HepG2 (cell line): ENCODE data around the gene YJEFN3. TPM values are rescaled to one million over a fixed set of nuclear protein-coding genes. Genes with fewer than 3 reads are reported as not detected.

Experiments used
- ARNTL ChIP-seq: sonication (generic); formaldehyde crosslinking; IDR thresholded peaks from 2 replicates; pipeline ENCODE4 v1.4.0; 2020; ENCODE audit warnings: mild to moderate bottlenecking, missing genetic modification reagents
- FOXC1 ChIP-seq: sonication (generic); formaldehyde crosslinking; IDR thresholded peaks from 2 replicates; pipeline ENCODE4 v1.8.0; 2022; ENCODE audit warnings: mild to moderate bottlenecking, missing genetic modification reagents, borderline replicate concordance
- HNRNPLL ChIP-seq: fragments of 200-400 bp; formaldehyde crosslinking; IDR thresholded peaks from 2 replicates; pipeline ENCODE4 v1.6.1; 2017; ENCODE audit warnings: mild to moderate bottlenecking, low read depth, low read length; ENCODE audit not compliant: poor library complexity, severe bottlenecking
- KAT7 ChIP-seq: IDR thresholded peaks from 2 replicates; pipeline ENCODE4 v1.6.1; 2018; ENCODE audit warnings: borderline replicate concordance, missing compliant biosample characterization
- LCORL ChIP-seq, 2 experiments: fragments of 450-650 bp in 1 of 2; sonication (generic) in 1 of 2; formaldehyde crosslinking in 1 of 2; IDR thresholded peaks; 2 replicates each; pipeline versions ENCODE4 v1.5.0 to v1.6.1; 2017 to 2020; ENCODE audit warnings: antibody characterized with exemption in 1 of 2, missing genetic modification reagents in 1 of 2
- MYNN ChIP-seq: sonication (generic); formaldehyde crosslinking; IDR thresholded peaks from 2 replicates; pipeline ENCODE4 v1.4.0; 2020; ENCODE audit warnings: mild to moderate bottlenecking, low read depth, missing genetic modification reagents
- POLR2G ChIP-seq: fragments of 200-400 bp; formaldehyde crosslinking; IDR thresholded peaks from 2 replicates; pipeline ENCODE4 v1.6.1; 2018; ENCODE audit warnings: mild to moderate bottlenecking, low read depth, low read length, moderate library complexity
- RFXAP ChIP-seq: sonication (generic); formaldehyde crosslinking; IDR thresholded peaks from 2 replicates; pipeline ENCODE4 v1.4.0; 2020; ENCODE audit warnings: missing genetic modification reagents, borderline replicate concordance
- SALL1 ChIP-seq: sonication (generic); formaldehyde crosslinking; IDR thresholded peaks from 2 replicates; pipeline ENCODE4 v1.8.0; 2022; ENCODE audit warnings: mild to moderate bottlenecking, missing genetic modification reagents
- SP2 ChIP-seq: sonication (generic); formaldehyde crosslinking; IDR thresholded peaks from 2 replicates; pipeline ENCODE4 v1.5.1; 2020; ENCODE audit warnings: mild to moderate bottlenecking, missing genetic modification reagents
- ZFP36L1 ChIP-seq: sonication (generic); formaldehyde crosslinking; IDR thresholded peaks from 2 replicates; pipeline ENCODE4 v1.8.0; 2022; ENCODE audit warnings: mild to moderate bottlenecking, missing genetic modification reagents, moderate library complexity
- ZNF253 ChIP-seq: sonication (generic); formaldehyde crosslinking; IDR thresholded peaks from 2 replicates; pipeline ENCODE4 v1.8.0; 2022; ENCODE audit warnings: mild to moderate bottlenecking, missing genetic modification reagents, borderline replicate concordance
- ZNF883 ChIP-seq: sonication (generic); formaldehyde crosslinking; IDR thresholded peaks from 2 replicates; pipeline ENCODE4 v1.5.1; 2020; ENCODE audit warnings: mild to moderate bottlenecking, missing genetic modification reagents; ENCODE audit errors: not compliant biosample characterization
- polyA plus RNA-seq, 8 experiments: library from polyadenylated mRNA; depleted of rRNA in 3 of 8; stranded (reverse) in 7 of 8; unstranded in 1 of 8; fragments of >200 nt; fragmentation: Illumina TruSeq in 4 of 8; extraction: Trizol in 4 of 8; gene quantifications; 2 replicates each; pipeline versions ENCODE4 v1.2.1 to v1.2.3, GENCODE V29; 2011 to 2016; ENCODE audit warnings: low read depth in 4 of 8, missing spikeins in 1 of 8, mixed read lengths in 1 of 8; ENCODE audit not compliant: insufficient read depth in 1 of 8
- total RNA-seq, 5 experiments: library from RNA; depleted of rRNA; stranded (reverse); fragments of >200 nt; fragmentation: Illumina TruSeq; extraction: Trizol; gene quantifications; 2 replicates each; pipeline ENCODE4 v1.2.3, GENCODE V29; 2016; ENCODE audit warnings: low read depth in 1 of 5
- TF ChIP-seq, protein P1 (sequence below): sonication (generic); formaldehyde crosslinking; IDR thresholded peaks from 2 replicates; pipeline ENCODE4 v1.4.0; 2020; ENCODE audit warnings: missing genetic modification reagents, borderline replicate concordance
- TF ChIP-seq, protein P2 (sequence below): sonication (generic); formaldehyde crosslinking; IDR thresholded peaks from 2 replicates; pipeline ENCODE4 v1.4.0; 2020; ENCODE audit warnings: mild to moderate bottlenecking, low read depth, missing genetic modification reagents
- TF ChIP-seq, protein P3 (sequence below): sonication (generic); formaldehyde crosslinking; conservative IDR thresholded peaks from 2 replicates; pipeline ENCODE4 v1.8.1; 2023; ENCODE audit warnings: missing genetic modification reagents

The YJEFN3 gene
- total and polyA plus RNA-seq, 2 of the 13 experiments (the other 11 are each of a cell fraction or from before 2014, with no cell fraction given) = 0.89 to 4.0 TPM

DNA sequence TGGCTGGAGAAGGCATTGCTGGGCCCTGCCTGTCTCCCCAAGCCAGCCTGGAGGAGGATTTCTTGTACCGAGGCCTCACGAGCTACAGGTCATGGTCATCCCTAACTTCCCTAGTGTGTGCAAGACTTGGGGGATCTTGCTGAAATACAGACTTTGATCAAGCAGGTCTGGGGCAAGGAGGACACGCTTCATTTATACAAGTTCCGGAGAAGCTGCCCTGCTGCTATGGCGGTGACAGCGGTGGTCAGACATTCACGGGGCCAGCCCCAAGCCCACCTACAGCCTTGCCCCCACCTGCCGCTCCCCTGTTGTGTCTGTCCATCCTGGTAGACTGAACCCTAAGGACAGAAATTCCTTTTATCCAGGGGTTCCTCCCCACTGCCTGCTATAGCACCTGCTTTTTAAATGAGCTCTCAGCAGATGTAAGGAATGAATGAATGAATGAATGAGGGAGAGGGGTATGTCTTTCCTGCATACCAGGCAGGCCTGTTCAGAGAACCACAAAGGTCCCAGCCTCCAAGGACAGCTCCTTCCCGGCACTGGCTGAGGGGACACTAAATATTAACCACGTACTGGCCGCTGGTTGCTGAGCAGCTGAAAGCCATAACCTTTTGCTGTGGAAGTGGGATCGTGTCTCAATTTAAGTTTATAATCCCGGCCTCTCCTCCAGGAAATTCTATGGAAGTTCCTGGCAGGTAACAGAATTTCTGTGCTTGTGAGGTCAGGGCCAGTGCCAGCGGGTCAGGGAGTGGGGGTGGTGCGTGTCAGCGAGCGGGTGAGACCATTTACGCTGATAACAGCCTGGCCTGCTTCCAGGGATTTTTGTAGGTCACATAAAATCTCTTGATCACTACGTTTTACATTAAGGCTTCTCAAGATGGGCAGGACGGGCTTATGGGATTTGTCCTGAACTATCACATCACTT is 40.5 kb upstream of the YJEFN3 start (continued):
- TF ChIP-seq MYNN (CRISPR knock-in tag) = no peak
- no peak for TF ChIP-seq ZNF883 (CRISPR knock-in tag)
- TF ChIP-seq, protein P1, sequence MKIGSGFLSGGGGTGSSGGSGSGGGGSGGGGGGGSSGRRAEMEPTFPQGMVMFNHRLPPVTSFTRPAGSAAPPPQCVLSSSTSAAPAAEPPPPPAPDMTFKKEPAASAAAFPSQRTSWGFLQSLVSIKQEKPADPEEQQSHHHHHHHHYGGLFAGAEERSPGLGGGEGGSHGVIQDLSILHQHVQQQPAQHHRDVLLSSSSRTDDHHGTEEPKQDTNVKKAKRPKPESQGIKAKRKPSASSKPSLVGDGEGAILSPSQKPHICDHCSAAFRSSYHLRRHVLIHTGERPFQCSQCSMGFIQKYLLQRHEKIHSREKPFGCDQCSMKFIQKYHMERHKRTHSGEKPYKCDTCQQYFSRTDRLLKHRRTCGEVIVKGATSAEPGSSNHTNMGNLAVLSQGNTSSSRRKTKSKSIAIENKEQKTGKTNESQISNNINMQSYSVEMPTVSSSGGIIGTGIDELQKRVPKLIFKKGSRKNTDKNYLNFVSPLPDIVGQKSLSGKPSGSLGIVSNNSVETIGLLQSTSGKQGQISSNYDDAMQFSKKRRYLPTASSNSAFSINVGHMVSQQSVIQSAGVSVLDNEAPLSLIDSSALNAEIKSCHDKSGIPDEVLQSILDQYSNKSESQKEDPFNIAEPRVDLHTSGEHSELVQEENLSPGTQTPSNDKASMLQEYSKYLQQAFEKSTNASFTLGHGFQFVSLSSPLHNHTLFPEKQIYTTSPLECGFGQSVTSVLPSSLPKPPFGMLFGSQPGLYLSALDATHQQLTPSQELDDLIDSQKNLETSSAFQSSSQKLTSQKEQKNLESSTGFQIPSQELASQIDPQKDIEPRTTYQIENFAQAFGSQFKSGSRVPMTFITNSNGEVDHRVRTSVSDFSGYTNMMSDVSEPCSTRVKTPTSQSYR (CRISPR knock-in tag) = peak; percentile 31; the same call in 1 of the 2 replicates
- TF ChIP-seq ZFP36L1 (CRISPR knock-in tag) = no peak
- no peak for TF ChIP-seq ARNTL (CRISPR knock-in tag)
- no peak for TF ChIP-seq SP2 (CRISPR knock-in tag)
- TF ChIP-seq KAT7 (CRISPR knock-in tag) = no peak
- TF ChIP-seq FOXC1 (CRISPR knock-in tag) = no peak
- TF ChIP-seq, protein P2, sequence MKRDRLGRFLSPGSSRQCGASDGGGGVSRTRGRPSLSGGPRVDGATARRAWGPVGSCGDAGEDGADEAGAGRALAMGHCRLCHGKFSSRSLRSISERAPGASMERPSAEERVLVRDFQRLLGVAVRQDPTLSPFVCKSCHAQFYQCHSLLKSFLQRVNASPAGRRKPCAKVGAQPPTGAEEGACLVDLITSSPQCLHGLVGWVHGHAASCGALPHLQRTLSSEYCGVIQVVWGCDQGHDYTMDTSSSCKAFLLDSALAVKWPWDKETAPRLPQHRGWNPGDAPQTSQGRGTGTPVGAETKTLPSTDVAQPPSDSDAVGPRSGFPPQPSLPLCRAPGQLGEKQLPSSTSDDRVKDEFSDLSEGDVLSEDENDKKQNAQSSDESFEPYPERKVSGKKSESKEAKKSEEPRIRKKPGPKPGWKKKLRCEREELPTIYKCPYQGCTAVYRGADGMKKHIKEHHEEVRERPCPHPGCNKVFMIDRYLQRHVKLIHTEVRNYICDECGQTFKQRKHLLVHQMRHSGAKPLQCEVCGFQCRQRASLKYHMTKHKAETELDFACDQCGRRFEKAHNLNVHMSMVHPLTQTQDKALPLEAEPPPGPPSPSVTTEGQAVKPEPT (CRISPR knock-in tag) = no peak
- TF ChIP-seq, protein P3, sequence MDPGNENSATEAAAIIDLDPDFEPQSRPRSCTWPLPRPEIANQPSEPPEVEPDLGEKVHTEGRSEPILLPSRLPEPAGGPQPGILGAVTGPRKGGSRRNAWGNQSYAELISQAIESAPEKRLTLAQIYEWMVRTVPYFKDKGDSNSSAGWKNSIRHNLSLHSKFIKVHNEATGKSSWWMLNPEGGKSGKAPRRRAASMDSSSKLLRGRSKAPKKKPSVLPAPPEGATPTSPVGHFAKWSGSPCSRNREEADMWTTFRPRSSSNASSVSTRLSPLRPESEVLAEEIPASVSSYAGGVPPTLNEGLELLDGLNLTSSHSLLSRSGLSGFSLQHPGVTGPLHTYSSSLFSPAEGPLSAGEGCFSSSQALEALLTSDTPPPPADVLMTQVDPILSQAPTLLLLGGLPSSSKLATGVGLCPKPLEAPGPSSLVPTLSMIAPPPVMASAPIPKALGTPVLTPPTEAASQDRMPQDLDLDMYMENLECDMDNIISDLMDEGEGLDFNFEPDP = no peak
- TF ChIP-seq POLR2G = no peak
- TF ChIP-seq RFXAP (CRISPR knock-in tag) = no peak
- TF ChIP-seq SALL1 (CRISPR knock-in tag) = no peak
- TF ChIP-seq ZNF253 (CRISPR knock-in tag) = no peak
- TF ChIP-seq HNRNPLL = no peak
- TF ChIP-seq LCORL (IDR thresholded peaks at IDR 0.05) = no peak
- TF ChIP-seq LCORL (CRISPR knock-in tag; IDR thresholded peaks at IDR 0.05) = no peak
